Esophagus muscularis mucosa (tissue), 3 donors: Measurements from ENCODE around the gene PDXDC1.
"Not testable (repeated sequence)": the region's sequence is repeated elsewhere in the genome, so short reads cannot be mapped to it uniquely, and the experiment has no call there.

ENCODE experiments used
- POLR2AphosphoS5 ChIP-seq, 2 donors: sonication (generic); formaldehyde crosslinking; IDR thresholded peaks; one replicate each; pipeline ENCODE4 v1.6.1; 2017; ENCODE audit warnings: antibody characterized with exemption in 2 of 2
- TF ChIP-seq, protein P1 (sequence below), 3 experiments: fragments of 200-600 bp in 2 of 3; fragments of 450-650 bp in 1 of 3; sonication (generic) in 2 of 3; IDR thresholded peaks; one replicate each; pipeline ENCODE4 v1.5.1; 2017 to 2019; ENCODE audit warnings: antibody characterized with exemption in 3 of 3, mild to moderate bottlenecking in 2 of 3, moderate library complexity in 1 of 3

- not testable (repeated sequence) for TF ChIP-seq POLR2AphosphoS5 (IDR thresholded peaks at IDR 0.05)
- TF ChIP-seq, protein P1, sequence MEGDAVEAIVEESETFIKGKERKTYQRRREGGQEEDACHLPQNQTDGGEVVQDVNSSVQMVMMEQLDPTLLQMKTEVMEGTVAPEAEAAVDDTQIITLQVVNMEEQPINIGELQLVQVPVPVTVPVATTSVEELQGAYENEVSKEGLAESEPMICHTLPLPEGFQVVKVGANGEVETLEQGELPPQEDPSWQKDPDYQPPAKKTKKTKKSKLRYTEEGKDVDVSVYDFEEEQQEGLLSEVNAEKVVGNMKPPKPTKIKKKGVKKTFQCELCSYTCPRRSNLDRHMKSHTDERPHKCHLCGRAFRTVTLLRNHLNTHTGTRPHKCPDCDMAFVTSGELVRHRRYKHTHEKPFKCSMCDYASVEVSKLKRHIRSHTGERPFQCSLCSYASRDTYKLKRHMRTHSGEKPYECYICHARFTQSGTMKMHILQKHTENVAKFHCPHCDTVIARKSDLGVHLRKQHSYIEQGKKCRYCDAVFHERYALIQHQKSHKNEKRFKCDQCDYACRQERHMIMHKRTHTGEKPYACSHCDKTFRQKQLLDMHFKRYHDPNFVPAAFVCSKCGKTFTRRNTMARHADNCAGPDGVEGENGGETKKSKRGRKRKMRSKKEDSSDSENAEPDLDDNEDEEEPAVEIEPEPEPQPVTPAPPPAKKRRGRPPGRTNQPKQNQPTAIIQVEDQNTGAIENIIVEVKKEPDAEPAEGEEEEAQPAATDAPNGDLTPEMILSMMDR (IDR thresholded peaks at IDR 0.05), result not testable (repeated sequence)
These were observed 155.6 kb downstream of the PDXDC1 start for GRCh38 chr16:15130256-15130932.
